ENCODE results near the gene SLC13A5. TPM values are rescaled to one million over a fixed set of nuclear protein-coding genes. Genes with fewer than 3 reads are reported as not detected.
"Not testable (repeated sequence)": the region's sequence is repeated elsewhere in the genome, so short reads cannot be mapped to it uniquely, and the experiment has no call there.

The SLC13A5 gene
- total RNA-seq, 1 experiment from 2014 or later = 3.1 TPM

- Mint-ChIP-seq H3K27ac (ENCODE audit: unreplicated experiment) (no peak overlapping the region), H3K9me3 (ENCODE audit: low read depth, unreplicated experiment) (no peaks in the 10 kb centered on the region), H3K4me1 (ENCODE audit: low read depth, unreplicated experiment) (no peaks in the 10 kb centered on the region), H3K27me3 (ENCODE audit: unreplicated experiment) (peaks cover 23% of the 10 kb centered on the region), H3K36me3 (ENCODE audit: insufficient read depth, unreplicated experiment) (no peaks in the 10 kb centered on the region), H3K4me3 (ENCODE audit: low read depth, unreplicated experiment) (no peak overlapping the region)
- intact Hi-C loops (cut with micrococcal nuclease; ENCODE audit: unreplicated experiment) = no loop called here
- BruUV-seq (replicated peaks) = no TSS peak
- CTCF ChIA-PET = interaction anchor here (0.6 kb wide), 1 partner anchor 22 kb away, joined by 7 read pairs; no protein-coding TSS in a partner anchor
- TF ChIP-seq CTCF (IDR thresholded peaks at IDR 0.05; ENCODE audit: unreplicated experiment) = no peak
- DNase-seq = no peak
Observed at GRCh38 chr17:6696906-6697305, 16.3 kb downstream of the SLC13A5 start.

- DNase-seq = no peak
- CTCF ChIA-PET = no interaction called here
- TF ChIP-seq CTCF (IDR thresholded peaks at IDR 0.05; ENCODE audit: unreplicated experiment) = no peak
- H3K36me3 Mint-ChIP-seq (ENCODE audit: insufficient read depth, unreplicated experiment) = no peaks in the 10 kb centered on the region
- no peaks in the 10 kb centered on the region for H3K4me1 Mint-ChIP-seq (ENCODE audit: low read depth, unreplicated experiment)
- H3K4me3 Mint-ChIP-seq (ENCODE audit: low read depth, unreplicated experiment) = no peak overlapping the region
- BruUV-seq (replicated peaks) = no TSS peak
- intact Hi-C loops (cut with micrococcal nuclease; ENCODE audit: unreplicated experiment) = no loop called here
- no peaks in the 10 kb centered on the region for H3K9me3 Mint-ChIP-seq (ENCODE audit: low read depth, unreplicated experiment)
- peaks cover 30% of the 10 kb centered on the region for H3K27me3 Mint-ChIP-seq (ENCODE audit: unreplicated experiment)
- no peak overlapping the region for H3K27ac Mint-ChIP-seq (ENCODE audit: unreplicated experiment)
Observed at GRCh38 chr17:6695565-6695964, 17.6 kb downstream of the SLC13A5 start.

- H3K27ac Mint-ChIP-seq (ENCODE audit: unreplicated experiment) = no peak overlapping the region
- H3K4me1 Mint-ChIP-seq (ENCODE audit: low read depth, unreplicated experiment) = no peaks in the 10 kb centered on the region
- intact Hi-C loops (cut with micrococcal nuclease; ENCODE audit: unreplicated experiment) = no loop called here
- peaks cover 30% of the 10 kb centered on the region for H3K27me3 Mint-ChIP-seq (ENCODE audit: unreplicated experiment)
- CTCF ChIA-PET = no interaction called here
- H3K9me3 Mint-ChIP-seq (ENCODE audit: low read depth, unreplicated experiment) = no peaks in the 10 kb centered on the region
- BruUV-seq (replicated peaks) = no TSS peak
- DNase-seq = no peak
- no peak overlapping the region for H3K4me3 Mint-ChIP-seq (ENCODE audit: low read depth, unreplicated experiment)
- H3K36me3 Mint-ChIP-seq (ENCODE audit: insufficient read depth, unreplicated experiment) = no peaks in the 10 kb centered on the region
- no peak for TF ChIP-seq CTCF (IDR thresholded peaks at IDR 0.05; ENCODE audit: unreplicated experiment)
Observed at GRCh38 chr17:6695051-6695450, 18.1 kb downstream of the SLC13A5 start.

GRCh38 chr17:6691958-6692357 lies 21.2 kb downstream of the SLC13A5 start:
- H3K36me3 Mint-ChIP-seq (ENCODE audit: insufficient read depth, unreplicated experiment); H3K9me3 Mint-ChIP-seq (ENCODE audit: low read depth, unreplicated experiment); H3K4me3 Mint-ChIP-seq (ENCODE audit: low read depth, unreplicated experiment); H3K27ac Mint-ChIP-seq (ENCODE audit: unreplicated experiment); H3K4me1 Mint-ChIP-seq (ENCODE audit: low read depth, unreplicated experiment); intact Hi-C loops (cut with micrococcal nuclease; ENCODE audit: unreplicated experiment); BruUV-seq (replicated peaks); DNase-seq: not testable (repeated sequence)
- peaks cover 37% of the 10 kb centered on the region for H3K27me3 Mint-ChIP-seq (ENCODE audit: unreplicated experiment)
- CTCF ChIA-PET = interaction anchor here (0.6 kb wide), 1 partner anchor 137 kb away, joined by 7 read pairs; no protein-coding TSS in a partner anchor

GRCh38 chr17:6691546-6691945 lies 21.6 kb downstream of the SLC13A5 start:
- no peak for DNase-seq
- intact Hi-C loops (cut with micrococcal nuclease; ENCODE audit: unreplicated experiment) = no loop called here
- no peak overlapping the region for H3K27ac Mint-ChIP-seq (ENCODE audit: unreplicated experiment)
- no peak for TF ChIP-seq CTCF (IDR thresholded peaks at IDR 0.05; ENCODE audit: unreplicated experiment)
- H3K4me3 Mint-ChIP-seq (ENCODE audit: low read depth, unreplicated experiment) = no peak overlapping the region
- H3K4me1 Mint-ChIP-seq (ENCODE audit: low read depth, unreplicated experiment) = no peaks in the 10 kb centered on the region
- H3K9me3 Mint-ChIP-seq (ENCODE audit: low read depth, unreplicated experiment) = no peaks in the 10 kb centered on the region
- peaks cover 41% of the 10 kb centered on the region for H3K27me3 Mint-ChIP-seq (ENCODE audit: unreplicated experiment)
- CTCF ChIA-PET = interaction anchor here (0.6 kb wide), 1 partner anchor 136 kb away, joined by 7 read pairs; no protein-coding TSS in a partner anchor
- BruUV-seq (replicated peaks) = no TSS peak
- H3K36me3 Mint-ChIP-seq (ENCODE audit: insufficient read depth, unreplicated experiment) = no peaks in the 10 kb centered on the region
